ENCODE measurements around the gene HNRNPAB.
"Not testable (repeated sequence)": the region's sequence is repeated elsewhere in the genome, so short reads cannot be mapped to it uniquely, and the experiment has no call there.

The HNRNPAB gene

GRCh38 chr5:178213003-178213461, 8.7 kb downstream of the HNRNPAB start:
- no peak for DNase-seq

DNA sequence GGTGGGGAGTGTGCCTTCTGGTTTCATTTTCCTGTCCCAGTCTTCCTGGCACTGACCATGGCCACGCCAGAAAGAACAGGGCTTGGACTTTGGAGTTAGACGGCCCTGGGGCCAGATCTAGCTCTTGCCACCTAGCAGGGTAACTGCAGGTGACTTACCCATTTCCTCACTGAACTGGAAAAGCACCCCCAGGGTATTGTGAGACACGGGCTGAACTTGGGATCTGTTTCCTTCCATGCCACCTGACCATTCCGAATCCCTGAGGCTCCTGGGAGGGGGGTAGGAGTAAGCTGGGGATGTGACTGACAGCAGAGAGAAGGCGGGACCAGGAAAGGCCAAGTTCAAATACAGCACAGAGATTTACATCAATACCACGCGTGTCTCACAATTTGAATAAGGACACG, 9.4 kb downstream of the HNRNPAB start:
- no peak for DNase-seq

- no peak for DNase-seq
Measured at GRCh38 chr5:178214160-178214803, 9.9 kb downstream of the HNRNPAB start.

- DNase-seq: no peak
Measured at GRCh38 chr5:178215280-178216002, 11.1 kb downstream of the HNRNPAB start.

DNA sequence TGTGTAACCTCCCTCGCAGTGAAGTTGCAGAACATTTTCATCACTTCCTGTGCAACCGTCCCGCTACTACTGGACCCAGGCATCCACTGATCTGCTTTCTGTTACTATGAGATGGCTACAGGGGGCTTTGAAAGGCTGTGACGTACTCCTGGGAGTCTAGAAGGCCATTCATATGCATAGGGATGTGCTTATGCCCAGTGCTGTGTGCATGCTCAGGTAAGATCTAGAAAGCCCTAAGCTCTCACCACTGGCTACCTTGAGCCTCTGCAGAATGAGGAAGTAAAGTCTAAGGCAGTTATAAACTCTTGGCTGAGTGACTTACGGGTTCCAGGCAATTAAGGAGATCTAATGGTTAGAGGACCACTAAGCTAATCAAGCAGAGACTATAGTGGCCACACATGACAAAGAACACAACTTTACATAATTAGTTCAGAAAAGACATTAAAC, 11.8 kb downstream of the HNRNPAB start:
- no peak for DNase-seq

- no peak for DNase-seq
Measured at GRCh38 chr5:178216779-178217178, 12.4 kb downstream of the HNRNPAB start.

- no peak for DNase-seq
Measured at GRCh38 chr5:178218237-178218776, 14.0 kb downstream of the HNRNPAB start.

DNA sequence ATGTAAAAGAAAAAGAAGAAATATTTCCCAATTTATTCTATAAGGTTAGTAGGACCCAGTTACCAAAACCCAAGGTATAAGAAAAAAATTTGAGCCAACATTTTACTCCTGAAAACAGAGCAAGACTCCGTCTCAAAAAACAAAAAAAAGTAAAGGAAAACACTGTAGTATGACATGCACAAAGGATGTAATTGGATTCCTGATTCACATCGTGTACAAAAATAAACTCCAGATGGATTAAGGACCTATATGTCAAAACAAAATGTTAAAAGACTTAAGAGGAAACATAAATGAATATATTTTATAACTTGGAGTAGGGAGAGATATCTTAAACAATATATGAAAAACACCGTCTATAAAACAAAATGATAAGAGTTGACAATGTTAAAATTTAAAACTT, 14.5 kb downstream of the HNRNPAB start:
- no peak for DNase-seq

GRCh38 chr5:178221282-178221681, 16.9 kb downstream of the HNRNPAB start:
- DNase-seq: no peak

GRCh38 chr5:178221853-178222252, 17.5 kb downstream of the HNRNPAB start:
- DNase-seq: no peak

DNA sequence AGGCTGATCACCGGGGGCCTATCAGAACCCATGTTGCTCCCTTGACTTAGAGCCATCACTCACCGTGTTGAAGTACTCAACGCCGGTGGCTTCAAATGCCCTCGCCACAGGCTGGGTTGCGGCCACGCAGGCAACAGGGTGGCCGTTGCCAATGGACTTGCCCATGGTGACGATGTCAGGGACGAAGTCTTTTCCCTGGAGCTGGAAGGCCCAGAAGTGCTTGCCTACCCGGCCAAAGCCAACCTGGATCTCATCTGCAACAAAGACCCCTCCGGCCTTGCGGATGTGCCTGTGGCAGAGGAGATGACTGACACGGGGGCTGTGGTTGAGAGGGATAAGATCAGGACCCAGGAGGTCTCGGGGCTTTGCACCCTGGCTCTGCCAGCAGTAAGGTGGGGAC, 18.0 kb downstream of the HNRNPAB start:
- no peak for DNase-seq

- no peak for DNase-seq
Measured at GRCh38 chr5:178223196-178223773, 19.0 kb downstream of the HNRNPAB start.

GRCh38 chr5:178223828-178224335, 19.5 kb downstream of the HNRNPAB start:
- DNase-seq: no peak

DNA sequence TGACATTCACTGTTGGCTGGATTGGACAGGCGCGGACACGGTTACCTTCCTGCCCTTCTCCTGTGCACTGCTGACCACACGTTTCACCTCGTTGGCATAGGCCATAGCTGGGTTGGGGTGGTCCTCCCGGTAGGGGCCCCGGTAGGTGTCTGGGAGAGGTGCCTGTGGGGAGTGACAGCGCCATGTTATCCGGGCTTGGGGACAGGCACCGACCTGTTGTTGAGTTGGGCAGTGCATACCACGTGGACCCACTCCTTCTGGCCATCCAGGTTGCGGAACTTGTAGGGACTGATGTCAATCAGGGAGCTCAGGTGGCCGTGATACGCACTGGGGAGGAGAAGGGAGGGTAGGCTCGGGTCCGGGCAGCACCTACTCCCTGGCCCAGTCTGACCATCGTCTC, 20.1 kb downstream of the HNRNPAB start:
- no peak for DNase-seq

- DNase-seq: no peak
Measured at GRCh38 chr5:178225174-178225573, 20.8 kb downstream of the HNRNPAB start.

- DNase-seq: no peak
Measured at GRCh38 chr5:178227138-178227659, 22.9 kb downstream of the HNRNPAB start.

DNA sequence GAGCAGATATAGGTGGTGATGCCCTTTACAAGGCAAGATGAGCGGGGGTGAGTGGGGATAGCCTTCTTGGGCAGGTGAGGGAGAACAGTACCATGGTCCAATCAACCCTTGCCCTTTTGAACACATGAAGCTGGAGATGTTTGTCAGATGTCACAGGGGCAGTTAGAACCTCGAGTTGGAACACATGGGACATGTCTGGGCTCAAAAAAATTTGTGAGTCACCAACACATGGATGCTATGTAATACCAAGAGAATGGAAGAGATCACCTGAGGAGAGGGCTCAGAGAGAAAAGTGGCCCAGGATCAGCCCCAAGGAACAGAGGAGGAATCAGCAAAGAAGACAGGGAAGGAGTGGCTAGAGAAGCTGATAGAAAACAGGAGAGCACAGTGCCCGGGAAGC, 23.6 kb downstream of the HNRNPAB start:
- DNase-seq: no peak

DNA sequence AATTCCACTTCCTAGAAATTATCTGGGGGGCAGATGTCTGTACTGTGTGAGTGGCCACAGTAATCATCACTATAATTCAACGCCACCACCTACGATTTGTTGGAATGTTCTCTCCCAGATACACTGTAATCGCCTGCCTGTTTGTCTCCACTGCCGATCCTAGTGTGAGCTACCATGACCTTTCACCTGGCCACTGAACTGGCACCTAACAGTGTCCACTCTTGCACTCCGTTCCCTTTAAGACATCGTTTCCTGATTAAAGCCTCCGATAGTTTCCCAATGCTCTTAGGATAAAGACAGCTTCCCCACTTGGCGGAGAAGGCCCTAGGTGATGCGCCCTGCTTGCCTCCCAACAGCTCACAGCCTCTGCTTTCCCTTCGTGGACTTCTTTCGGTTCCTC, 24.3 kb downstream of the HNRNPAB start:
- no peak for DNase-seq

DNA sequence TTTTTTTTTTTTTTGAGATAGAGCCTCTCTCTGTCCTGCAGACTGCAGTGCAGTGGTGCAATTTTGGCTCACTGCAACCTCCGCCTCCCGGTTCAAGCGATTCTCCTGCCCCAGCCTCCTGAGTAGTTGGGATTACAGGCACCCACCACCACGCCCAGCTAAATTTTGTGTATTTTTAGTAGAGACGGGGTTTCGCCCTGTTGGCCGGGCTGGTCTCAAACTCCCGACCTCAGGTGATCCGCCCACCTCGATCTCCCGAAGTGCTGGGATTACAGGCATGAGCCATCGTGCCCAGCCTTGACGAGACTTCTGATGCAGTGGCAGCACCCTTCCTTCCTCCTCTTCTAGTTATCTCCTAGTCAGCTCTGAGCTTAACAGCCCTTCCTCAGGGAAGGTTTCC, 24.8 kb downstream of the HNRNPAB start:
- DNase-seq: not testable (repeated sequence)

- DNase-seq: no peak
Measured at GRCh38 chr5:178229861-178230260, 25.5 kb downstream of the HNRNPAB start.

DNA sequence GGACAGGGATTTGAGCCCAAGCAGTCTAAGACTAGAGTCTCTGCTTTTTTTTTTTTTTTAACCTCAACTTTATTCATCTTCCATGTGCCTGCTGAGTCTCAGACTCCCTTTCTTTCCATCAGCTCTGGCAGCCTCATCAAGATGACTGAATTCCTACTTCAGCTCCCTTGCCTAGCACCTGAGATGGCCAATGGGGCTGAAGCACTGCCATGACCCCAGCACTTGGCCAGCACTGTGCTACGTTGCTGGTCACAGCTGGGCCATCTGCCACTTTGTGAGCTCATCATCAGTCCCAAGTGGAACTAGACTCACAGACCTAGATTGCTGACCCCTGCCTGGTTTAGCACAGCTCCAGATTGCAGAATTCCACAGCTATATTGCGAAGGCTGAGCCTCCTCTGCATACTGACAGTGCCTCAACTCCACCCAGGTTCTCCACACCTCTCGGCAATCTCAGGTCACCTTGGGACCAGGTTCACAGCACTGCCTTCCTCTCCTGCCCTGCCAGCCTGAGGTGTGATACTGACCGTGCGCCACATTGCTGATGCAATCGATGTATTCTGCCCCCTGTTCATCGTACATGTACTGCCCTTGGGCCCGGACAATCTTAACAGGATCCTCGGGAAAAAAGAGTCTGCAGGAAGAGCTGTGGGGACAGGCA, 26.7 kb downstream of the HNRNPAB start:
- no peak for DNase-seq

DNA sequence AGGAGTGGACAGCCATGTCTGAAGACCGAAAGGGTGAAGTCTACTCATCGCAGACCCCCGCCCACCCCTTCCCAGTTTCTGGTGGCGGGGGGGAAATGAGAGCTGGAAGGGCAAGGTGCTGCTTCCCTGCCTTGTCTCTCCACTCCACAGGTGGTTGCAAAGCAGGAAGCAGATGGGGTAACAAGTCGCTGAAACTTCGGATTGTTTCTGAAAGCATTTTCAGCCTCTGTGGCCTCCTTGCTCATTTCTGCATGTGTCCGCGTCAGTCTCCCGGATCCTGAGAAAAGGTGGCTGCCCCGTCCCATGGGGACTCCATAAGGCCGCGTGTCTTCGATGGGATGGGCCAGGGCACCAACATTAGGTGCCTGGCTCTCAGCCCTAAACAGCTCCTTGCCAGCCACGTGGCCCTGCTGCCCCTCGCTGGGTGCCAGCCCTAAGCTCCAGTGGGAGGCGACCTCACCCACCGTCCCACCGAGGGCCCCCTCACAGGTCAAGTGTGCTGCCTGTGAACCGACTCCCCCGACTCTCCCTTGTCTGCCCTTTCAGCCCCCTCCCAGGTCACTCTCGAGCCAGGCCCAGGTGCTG, 27.3 kb downstream of the HNRNPAB start:
- DNase-seq: no peak
